T-helper 1 cell (primary cell): ENCODE data around the gene CDKN2D.

Source experiments
- DNase-seq, 5 donors: peaks; one replicate each; pipeline ENCODE4 v3.0.0-alpha.2; 2012 to 2020
- total RNA-seq, 4 donors: gene quantifications; one replicate each; lab custom pipeline; 2026; lab: John Stamatoyannopoulos, UW

The CDKN2D gene
- 37.4 to 78.4 (median 48.2) reads per million in 4 donors for total RNA-seq

- DNase-seq, result peak; percentile 99 to 100 (median 100)
These were observed at the start of gene CDKN2D for GRCh38 chr19:10568826-10569651. Gene CDKN2D, minus strand, starts transcription at chr19:10568979. Its CDS starts 326 bp downstream, at chr19:10568653.

DNA sequence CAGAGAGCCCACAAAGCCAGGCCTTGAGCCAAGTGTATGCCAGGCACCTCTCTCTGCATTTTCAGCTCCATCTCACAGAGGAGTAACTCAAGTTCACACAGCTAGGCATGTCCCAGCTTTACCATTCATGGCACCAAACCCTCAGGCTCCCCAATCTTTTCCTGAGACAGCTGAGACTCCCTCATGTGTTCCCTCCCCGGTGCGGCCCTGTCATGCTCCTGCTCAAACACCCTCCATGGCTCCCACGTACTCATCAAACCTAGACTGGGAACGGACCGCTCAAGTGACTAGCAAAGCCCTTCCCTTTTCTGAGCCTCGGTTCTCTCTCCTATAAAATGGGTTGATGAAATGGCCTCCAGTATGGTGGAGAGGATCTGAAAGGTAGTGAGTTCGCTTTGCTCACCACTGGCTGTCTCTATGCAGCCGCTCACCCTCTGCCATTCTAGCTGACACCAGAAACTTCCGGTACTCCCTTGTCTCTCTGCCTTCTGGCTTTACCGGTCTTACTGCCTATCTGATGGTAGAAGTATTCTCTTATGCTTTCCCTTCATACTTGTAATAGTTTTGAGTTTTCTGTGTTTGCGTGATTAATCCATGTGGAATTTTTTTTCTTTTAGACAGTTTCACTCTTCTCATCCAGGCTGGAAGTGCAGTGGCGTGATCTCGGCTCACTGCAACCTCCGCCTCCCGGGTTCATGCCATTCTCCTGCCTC, 48.8 kb upstream of the CDKN2D start:
- DNase-seq, result no peak

DNA sequence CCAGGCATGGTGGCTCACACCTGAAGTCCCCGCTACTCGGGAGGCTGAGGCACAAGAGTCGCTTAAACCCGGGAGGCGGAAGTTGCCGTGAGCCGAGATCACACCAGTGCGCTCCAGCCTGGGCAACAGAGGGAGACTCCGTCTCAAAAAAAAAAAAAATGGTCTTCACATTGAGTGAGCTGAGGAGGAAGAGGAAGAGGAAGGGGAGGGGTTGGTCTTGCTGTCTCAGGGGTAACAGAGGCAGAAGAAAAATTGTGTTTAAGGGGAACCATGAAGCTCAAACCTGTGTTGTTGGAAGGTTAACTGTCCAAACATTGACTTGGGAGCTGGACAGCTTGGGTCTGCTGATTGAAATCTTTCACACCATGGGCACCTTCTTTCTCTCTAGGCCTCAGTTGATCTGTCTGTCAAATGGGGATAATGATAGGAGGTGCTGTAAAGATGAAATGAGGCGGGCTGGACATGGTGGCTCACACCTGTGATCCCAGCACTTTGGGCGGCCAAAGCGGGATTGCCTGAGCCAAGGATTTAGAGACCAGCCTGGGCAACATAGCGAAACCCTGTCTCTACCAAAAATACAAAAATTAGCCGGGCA, 46.7 kb upstream of the CDKN2D start:
- DNase-seq, result no peak

- DNase-seq, result no peak
These were observed 43.8 kb upstream of the CDKN2D start for GRCh38 chr19:10612499-10613119.

- no peak for DNase-seq
These were observed 43.1 kb upstream of the CDKN2D start for GRCh38 chr19:10611907-10612306.

DNA sequence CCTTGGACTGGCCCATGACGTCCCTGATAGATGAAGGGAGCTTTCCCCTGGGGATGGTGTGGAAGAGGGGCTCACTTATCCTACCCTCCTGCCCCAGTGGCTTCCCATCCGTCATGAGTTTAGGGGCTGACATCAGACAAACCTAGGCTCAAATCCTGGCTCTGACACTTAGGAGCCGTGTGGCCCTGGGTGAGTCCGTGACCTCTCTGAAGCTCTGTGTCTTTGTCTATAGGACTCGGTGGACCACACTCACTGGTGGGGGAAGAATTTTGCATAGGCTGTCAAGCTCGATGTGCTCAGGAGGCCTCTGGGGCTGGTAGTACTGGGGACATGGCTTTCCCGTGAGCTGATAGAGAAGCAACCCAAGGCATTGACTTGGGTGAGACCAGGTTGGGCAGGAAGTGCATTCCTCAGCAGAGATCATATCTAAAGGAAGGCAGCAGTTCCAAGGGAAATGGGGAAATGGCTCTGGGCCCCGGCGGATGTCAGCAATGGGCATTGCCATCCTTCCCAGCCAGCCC, 35.7 kb upstream of the CDKN2D start:
- DNase-seq, result peak in 1 of 5 donors; percentile 19

GRCh38 chr19:10603873-10604459, 35.2 kb upstream of the CDKN2D start:
- peak in 3 of 5 donors; percentile 17 to 38 (median 20) for DNase-seq

DNA sequence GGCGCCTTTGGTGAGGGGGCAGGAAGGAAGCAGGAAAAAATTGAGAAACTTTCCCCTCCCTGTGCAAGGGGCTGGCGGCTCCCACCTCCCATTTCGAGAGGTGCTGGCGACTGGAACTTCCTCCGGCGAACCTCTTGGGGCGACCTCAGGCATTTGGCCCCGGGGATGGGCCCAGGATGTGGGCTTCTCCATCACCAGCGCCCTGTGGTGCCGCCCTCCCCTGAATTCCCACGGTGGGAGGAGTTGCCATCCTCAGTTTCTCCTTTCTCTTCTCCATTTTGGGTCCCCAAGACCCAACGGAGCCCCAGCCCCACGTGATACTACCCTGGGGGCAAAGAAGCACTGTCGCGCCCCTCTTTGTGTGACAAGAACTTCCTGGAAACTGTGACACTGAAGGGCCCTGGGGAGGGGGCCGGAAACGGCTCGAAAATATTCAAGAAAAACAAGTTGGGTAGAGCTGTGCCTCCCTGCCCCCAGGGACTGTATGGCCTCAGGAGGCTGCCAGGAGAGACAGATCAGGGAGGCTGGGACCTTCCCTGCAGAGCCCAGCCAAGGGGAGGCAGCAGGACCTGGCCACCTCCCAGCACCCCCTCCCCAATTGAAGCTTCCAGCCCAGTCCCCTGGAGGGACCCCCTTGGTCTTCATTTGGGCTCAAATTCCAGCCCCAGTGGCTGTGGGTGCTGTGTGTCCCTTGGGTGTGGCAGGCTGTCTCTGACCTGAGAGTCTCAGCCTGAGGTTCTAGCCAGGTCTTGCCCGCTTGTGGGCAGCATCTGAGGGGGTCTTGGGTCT, 34.5 kb upstream of the CDKN2D start:
- DNase-seq, result peak; percentile 47 to 86 (median 74)

- peak; percentile 80 to 90 (median 82) for DNase-seq
These were observed 33.7 kb upstream of the CDKN2D start for GRCh38 chr19:10602330-10603083.

DNA sequence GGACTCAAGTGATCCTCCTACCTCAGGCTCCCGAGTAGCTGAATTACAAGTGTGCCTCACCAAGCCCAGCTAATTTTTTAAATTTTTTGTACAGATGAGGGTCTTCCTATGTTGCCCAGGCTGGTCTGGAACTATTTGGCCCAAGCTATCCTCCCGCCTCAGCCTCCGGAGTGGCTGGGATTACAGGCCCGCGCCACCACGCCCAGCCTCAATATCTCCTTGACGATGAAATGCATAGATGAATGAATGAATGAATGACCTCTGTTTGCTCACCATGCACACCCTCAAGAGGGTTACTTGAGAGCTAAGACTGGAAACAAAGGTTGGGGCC, 33.2 kb upstream of the CDKN2D start:
- DNase-seq, result no peak

GRCh38 chr19:10600149-10600548, 31.4 kb upstream of the CDKN2D start:
- no peak for DNase-seq

DNA sequence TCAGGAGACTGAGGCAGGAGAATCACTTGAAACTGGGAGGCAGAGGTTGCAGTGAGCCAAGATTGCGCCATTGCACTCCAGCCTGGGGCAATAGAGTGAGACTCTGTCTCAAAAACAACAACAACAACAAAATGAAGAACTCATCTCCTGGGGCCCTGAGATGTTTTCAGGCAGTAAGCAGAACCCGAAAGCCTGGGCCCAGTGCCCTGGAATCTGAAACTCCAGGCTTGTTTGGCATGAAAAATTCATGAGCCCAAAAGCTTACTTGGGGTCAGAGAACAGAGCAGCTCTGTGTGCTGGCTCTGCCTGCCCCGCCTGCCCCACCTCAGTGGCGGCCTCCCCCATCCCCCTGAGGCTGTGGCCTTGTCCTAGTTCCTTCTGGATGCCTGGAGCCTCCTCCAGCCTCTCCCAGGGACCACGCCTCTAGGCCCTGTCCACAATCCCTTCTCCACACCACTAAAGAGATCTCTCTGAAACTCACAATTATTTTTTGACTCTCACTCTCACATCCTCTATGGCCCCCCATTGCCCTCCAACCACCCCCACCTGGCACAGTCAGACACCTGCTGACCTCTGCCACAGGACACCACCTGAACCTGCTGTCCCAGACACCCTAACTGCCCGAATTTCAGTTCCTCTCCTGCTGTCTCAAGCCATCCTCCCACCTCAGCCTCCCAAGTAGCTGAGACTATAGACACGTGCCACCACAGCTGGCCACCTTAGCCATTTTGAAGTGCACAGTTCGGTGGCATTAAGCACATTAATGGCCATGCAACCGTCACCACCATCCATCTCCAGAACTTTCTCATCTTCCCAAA, 25.2 kb upstream of the CDKN2D start:
- DNase-seq, result no peak

DNA sequence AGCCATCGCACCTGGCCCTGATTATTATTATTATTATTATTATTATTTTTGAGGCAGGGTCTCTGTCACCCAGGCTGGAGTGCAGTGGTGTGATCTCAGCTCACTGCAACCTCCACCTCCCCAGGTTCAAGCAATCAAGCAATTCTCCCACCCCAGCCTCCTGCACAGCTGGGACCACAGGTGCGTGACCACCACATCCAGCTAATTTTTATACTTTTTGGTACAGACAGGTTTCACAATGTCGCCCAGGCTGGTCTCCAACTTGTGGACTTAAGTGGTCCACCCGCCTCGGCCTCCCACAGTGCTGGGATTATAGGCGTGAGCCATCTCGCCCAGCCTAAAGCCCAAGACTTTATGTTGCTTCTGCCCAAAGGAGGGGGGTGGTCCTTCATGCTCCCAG, 24.4 kb upstream of the CDKN2D start:
- DNase-seq, result no peak

GRCh38 chr19:10587839-10588150, 19.0 kb upstream of the CDKN2D start:
- no peak for DNase-seq

GRCh38 chr19:10587022-10587838, 18.5 kb upstream of the CDKN2D start, which contains the start of gene AP1M2:
Gene AP1M2, minus strand, starts transcription at chr19:10587312. Its CDS starts 81 bp downstream, at chr19:10587231.
- no peak for DNase-seq

DNA sequence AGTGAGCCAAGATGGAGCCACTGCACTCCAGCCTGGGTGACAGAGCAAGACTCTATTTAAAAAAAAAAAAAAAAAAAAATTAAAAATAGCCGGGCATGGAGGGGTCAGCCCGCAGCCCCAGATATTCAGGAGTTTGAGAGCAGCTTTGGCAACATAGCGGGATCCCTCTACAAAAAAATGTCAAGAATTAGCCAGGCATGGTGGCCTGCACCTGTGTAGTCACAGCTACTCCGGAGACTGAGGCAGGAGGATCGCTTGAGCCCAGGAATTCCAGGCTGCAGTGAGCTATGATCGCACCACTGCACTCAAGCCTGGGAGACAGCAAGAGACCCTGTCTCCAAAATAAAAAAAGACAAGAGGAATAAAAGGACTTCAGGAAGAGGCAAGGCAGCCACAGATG, 17.6 kb upstream of the CDKN2D start:
- no peak for DNase-seq

- no peak for DNase-seq
These were observed 14.4 kb upstream of the CDKN2D start for GRCh38 chr19:10583036-10583776.

DNA sequence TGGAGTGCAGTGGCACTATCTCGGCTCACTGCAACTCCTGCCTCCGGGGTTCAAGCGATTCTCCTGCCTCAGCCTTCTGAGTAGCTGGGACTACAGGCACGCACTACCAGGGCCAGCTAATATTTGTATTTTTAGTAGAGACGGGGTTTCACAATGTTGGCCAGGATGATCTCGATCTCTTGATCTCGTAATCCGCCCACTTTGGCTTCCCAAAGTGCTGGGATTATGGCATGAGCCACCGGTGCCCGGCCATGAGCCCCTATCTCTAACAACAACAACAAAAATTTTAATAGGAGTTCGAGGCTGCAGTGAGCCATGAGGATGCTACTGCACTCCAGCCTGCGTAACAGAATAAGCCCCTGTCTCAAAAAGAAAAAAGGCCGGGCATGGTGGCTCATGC, 13.3 kb upstream of the CDKN2D start:
- no peak for DNase-seq
